Measurements from ENCODE around the gene NUP214. TPM values are rescaled to one million over a fixed set of nuclear protein-coding genes. Genes with fewer than 3 reads are reported as not detected.
"Not testable (repeated sequence)": the region's sequence is repeated elsewhere in the genome, so short reads cannot be mapped to it uniquely, and the experiment has no call there.

NUP214 gene
- total RNA-seq, 1 experiment from 2014 or later = 36.1 TPM

DNA sequence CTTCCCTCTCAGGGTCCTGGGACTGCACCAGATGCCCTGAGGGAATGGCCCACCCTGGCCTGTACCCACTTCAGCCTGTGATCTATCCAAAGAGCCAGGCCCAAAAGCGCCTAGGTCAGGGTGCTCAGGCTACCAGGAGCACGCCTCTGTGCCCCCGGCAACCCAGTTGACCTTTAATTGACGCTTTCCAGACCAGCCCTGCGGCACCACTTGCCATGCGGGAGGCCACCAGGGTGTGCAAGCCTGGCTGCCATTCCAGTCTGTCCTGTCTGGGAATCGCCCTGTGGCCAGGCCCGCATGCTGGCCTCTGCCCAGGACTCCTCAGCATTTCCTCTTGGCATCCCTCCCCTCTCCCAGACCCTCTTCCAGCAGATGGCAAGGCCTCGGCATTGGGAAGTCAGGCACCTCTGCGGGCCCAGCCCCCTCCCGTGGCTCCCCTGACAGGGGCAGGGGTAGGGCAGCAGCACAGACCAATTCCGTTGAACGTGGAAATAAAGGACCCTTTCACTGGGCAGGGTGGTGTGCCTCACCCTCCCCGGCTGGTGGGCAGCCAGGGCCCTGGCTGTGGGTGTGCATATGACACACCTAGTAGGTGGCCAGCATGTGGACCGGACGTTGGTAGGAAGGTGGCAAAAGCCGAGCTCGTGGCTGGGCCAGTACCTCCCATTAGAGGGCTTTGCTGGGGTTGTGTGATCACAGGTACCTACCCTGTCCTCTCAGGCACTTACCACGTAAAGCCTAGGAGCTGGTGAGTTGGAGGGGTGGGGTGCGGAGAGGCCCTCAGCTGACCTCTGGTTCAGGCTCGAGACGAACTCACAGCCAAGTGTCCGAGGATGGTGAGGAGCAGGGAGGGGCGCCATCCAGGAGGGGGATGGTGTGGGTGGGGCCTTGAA, 32.6 kb upstream of the NUP214 start:
- Histone ChIP-seq H3K27me3 (peaks cover 32% of the 10 kb centered on the region), H3K36me3 (no peaks in the 10 kb centered on the region), H3K4me3 (no peak overlapping the region), H3K9me3 (replicated peaks) (no peaks in the 10 kb centered on the region), H3K4me1 (peaks cover 10% of the 10 kb centered on the region), H3K27ac (no peak overlapping the region)
- no peak for DNase-seq

DNA sequence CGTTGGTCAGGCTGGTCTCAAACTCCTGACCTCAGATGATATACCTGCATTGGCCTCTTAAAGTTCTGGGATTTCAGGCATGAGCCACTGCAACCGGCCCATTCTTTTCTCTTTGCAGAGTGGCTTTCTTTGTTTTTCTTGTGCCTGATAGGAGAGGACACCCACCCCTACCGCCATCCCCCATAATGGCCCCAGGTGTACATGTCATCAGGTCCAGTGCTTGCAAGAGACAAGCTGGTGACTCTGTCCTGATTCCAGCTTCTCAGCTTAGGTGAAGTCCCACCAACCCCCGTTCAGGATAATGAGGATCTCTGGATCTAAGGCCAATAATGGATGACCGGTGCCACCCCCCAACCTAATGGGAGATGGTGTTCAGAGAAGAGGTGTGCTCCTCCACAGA, 31.4 kb upstream of the NUP214 start:
- Histone ChIP-seq H3K27ac (no peak overlapping the region), H3K4me3 (no peak overlapping the region), H3K4me1 (peaks cover 22% of the 10 kb centered on the region), H3K9me3 (replicated peaks) (no peaks in the 10 kb centered on the region), H3K27me3 (peaks cover 42% of the 10 kb centered on the region), H3K36me3 (no peaks in the 10 kb centered on the region)
- DNase-seq = no peak

DNA sequence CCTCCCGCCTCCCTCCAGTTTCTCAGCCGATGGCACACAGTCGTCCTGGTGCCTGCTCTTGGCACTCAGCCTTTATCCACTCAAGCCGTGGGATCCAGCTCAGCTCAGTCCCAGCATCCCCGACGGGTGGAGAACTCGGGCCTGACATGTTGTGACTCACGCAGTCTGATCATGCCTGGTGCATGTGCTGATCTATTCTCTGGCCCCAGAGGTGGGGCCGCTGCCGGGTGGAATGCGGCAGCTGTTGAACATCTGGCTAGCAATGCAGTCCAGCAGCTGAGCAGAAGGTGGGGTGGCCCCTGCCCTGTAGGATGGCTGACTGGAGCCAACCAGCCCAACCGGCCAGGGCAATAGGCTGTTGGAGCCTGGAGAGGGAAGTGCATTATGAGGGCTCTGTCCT, 30.8 kb upstream of the NUP214 start:
- no peak for DNase-seq
- Histone ChIP-seq H3K27ac (no peak overlapping the region), H3K27me3 (peaks cover 42% of the 10 kb centered on the region), H3K9me3 (replicated peaks) (no peaks in the 10 kb centered on the region), H3K4me1 (peaks cover 22% of the 10 kb centered on the region), H3K36me3 (no peaks in the 10 kb centered on the region), H3K4me3 (no peak overlapping the region)

DNA sequence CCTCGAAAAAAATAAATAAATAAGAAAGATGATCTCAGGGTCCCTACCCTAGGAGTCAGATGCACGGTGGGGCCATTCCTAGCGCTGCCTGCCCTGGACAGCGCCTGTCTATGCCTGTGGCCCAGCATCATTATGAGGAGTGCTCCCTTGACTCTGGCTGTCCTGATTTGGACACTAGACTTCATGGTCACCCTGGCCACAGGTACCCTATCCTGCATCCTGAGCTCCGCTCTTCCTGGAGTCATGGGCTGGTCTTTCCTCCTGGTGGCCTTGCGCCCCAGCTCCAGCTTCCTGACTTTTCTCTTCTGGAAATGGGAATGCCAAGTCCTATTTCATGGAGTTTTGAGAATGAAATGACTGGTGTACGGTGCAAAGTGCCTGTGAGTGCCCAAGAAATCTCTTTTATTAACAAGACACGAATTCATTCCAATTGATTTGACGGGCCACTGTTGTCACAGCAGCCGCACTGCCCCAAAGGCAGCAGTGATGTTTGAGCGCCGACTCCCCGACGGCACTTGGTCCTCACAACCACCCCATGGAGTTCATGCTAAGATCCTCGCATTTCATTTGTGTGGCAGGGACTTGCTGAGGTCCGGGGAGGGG, 29.6 kb upstream of the NUP214 start:
- peaks cover 39% of the 10 kb centered on the region for H3K27me3 ChIP-seq
- H3K36me3 ChIP-seq = no peaks in the 10 kb centered on the region
- no peak for DNase-seq
- H3K27ac ChIP-seq = no peak overlapping the region
- H3K9me3 ChIP-seq (replicated peaks) = no peaks in the 10 kb centered on the region
- no peak overlapping the region for H3K4me3 ChIP-seq
- peaks cover 22% of the 10 kb centered on the region for H3K4me1 ChIP-seq

DNA sequence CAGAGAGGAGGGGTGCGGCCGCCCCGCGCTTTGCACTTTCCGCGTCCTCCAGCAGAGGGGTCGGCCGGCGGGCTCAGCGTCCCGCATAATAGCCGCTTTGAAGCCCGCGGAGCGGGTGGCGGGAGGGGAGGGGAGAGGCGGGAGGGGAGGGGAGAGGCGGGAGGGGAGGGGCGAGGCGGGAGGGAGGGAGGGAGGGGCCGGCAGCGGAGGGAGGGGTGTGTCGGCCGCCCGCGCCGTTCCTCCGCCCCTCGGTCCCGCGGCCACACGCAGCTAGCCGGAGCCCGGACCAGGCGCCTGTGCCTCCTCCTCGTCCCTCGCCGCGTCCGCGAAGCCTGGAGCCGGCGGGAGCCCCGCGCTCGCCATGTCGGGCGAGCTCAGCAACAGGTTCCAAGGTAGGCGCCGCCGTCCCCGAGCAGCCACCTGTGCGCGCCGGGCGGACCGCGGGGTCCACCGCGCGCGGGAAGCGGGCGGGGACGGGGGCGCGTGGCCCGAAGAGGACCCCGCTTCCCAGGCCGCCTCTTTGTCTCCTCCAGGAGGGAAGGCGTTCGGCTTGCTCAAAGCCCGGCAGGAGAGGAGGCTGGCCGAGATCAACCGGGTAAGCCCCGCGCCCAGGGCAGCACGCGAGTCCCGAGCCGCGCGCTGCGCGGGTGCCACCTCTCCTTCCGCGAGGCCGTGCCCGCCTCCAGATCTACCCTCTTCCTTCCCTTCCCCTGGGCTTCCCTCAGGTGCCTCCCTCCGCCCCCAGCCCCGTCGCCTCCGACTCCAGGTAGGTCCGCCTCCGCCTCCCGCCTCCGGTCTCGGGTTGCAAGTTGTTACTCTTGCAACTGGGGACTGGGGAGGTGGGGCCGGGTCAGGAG, 28.9 kb upstream of the NUP214 start, which contains the start of gene AIF1L:
TSS of gene AIF1L (plus strand) at position 263 of the 857 bp plus-strand sequence. CDS start at position 362, 99 bp downstream.
- H3K27ac ChIP-seq = no peak within 1 kb of the TSS
- no peaks in the 10 kb centered on the region for H3K9me3 ChIP-seq (replicated peaks)
- H3K4me1 ChIP-seq = peaks cover 22% of the 10 kb centered on the region
- no peak within 1 kb of the TSS for H3K4me3 ChIP-seq
- H3K27me3 ChIP-seq = peaks cover 35% of the 10 kb centered on the region
- DNase-seq = no peak
- no peaks in the 10 kb centered on the region for H3K36me3 ChIP-seq

DNA sequence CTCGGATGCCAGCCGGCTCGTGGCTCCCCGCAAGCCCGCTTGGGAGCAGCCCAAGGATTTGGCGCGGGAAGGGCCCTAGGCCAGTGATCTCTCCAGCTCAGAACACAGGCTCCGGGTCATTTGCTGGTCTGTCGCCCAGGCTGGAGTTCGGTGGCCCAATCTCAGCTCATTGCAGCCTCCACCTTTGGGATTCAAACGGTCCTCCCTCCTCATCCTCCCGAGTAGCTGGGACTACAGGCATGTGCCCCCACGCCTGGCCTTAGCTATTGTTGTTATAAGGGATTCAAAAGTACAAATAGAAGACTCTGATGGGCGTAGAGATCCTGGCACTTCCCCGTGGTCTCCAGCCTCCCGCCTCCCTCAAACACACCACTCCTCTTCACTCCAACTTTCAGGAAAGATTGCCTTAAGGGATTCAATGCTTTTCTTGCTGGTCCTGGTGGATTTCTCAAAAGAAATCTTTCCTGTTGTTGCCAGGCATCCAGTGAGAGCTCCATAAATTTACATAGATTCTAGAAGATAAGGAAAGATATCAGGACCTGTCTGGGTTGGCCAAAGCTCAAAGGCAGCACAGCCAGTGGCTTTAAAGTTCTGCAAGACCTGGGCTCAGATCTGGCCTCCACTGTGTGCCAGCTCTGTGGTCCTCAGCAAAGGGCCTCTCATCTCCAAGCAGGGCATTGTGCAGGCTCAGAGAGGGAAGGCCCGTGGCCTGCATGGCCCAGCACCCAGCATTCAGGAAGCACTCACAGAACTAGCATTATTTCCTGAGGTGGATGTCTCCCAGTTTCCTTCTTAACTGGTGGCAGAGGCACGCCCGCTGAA, 28.0 kb upstream of the NUP214 start:
- no peak overlapping the region for H3K27ac ChIP-seq
- no peak for DNase-seq
- H3K27me3 ChIP-seq = peaks cover 27% of the 10 kb centered on the region; the same call in 1 of the 2 replicates
- H3K4me1 ChIP-seq = peaks cover 19% of the 10 kb centered on the region
- H3K36me3 ChIP-seq = no peaks in the 10 kb centered on the region
- H3K9me3 ChIP-seq (replicated peaks) = no peaks in the 10 kb centered on the region
- no peak overlapping the region for H3K4me3 ChIP-seq

DNA sequence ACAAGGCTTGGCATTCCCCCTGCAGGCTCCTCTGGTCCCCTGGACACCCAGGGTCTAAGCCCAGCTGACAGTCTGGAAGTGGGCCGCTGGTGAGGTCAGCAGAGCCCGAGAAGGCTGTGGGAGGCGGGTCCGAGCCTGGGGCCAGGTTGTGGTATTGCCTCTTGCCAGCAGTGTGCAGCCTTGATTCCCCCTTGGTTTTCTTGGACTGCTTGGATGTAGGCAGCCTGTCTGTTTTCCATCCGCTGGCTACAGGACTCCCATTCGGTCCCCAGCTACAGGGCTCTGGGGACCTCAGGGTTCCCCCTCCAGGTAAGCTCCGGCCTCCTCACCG, 27.5 kb upstream of the NUP214 start:
- Histone ChIP-seq H3K4me1 (peaks cover 24% of the 10 kb centered on the region), H3K27me3 (peaks cover 27% of the 10 kb centered on the region; the same call in 1 of the 2 replicates), H3K4me3 (no peak overlapping the region), H3K36me3 (no peaks in the 10 kb centered on the region), H3K27ac (no peak overlapping the region), H3K9me3 (replicated peaks) (no peaks in the 10 kb centered on the region)
- DNase-seq = no peak

DNA sequence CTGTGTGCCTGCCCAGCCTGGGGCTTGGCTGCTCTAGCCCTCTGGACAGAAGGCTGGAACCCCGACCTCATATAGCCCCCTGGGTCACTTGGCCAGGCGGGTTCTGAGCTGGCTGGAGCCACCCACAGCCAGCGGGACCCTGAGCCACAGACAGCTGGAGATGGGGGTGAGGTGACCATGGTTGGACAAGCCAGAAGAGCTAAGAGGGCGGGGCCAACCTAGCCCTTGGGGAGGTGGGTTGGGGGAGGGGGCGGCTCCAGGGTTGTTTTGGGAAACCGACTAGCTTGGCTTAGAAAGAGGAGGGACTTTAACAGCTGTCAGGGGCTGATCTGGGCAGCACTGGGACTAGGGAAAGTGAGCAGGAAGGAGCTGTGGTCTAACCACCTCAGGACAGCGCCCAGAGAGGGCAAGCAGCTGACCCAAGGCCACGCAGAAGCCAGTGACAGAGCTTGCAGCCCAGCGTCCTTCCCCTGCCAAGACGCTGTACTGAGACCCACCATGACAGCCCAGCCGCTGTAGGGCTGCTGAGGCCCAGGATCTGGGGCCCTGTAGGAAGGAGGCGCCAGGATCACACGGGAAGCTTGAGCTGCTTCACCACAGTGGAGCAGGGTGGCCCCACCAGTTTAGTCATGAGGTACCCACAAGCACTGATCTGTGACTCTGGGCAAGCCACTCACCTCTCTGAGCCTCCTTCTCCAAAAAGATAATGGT, 26.8 kb upstream of the NUP214 start:
- peaks cover 30% of the 10 kb centered on the region for H3K4me1 ChIP-seq
- H3K4me3 ChIP-seq = no peak overlapping the region
- no peaks in the 10 kb centered on the region for H3K36me3 ChIP-seq
- no peak overlapping the region for H3K27ac ChIP-seq
- peak; percentile 70 to 77 for DNase-seq
- H3K27me3 ChIP-seq = peaks cover 27% of the 10 kb centered on the region; the same call in 1 of the 2 replicates
- no peaks in the 10 kb centered on the region for H3K9me3 ChIP-seq (replicated peaks)

DNA sequence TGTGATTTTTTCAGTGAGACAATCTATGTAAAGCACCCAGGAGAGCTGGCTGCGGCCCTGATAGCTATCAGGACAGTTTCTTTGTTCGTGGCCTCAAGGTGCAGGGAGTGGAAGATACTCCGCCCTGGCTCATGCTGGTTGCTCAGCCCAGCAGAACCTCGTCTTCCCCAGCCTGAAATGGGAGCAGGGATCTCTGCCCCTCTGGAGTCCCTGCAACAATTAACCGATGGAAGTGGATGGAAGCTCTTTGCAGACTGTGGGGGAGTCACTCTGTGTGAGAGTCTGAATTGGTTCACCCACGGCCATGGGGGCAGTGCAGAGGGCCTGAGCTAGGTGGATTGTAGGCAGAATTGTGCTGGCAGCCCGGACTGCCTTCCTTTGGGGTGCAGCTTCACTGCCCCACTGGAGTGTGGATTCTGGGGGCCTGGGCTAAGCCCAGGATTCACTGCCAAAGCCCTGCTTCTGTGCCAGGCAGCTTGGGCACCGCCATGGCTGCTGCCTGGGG, 26.2 kb upstream of the NUP214 start:
- Histone ChIP-seq H3K27me3 (peaks cover 24% of the 10 kb centered on the region; the same call in 1 of the 2 replicates), H3K27ac (no peak overlapping the region), H3K4me1 (peaks cover 34% of the 10 kb centered on the region), H3K9me3 (replicated peaks) (no peaks in the 10 kb centered on the region), H3K4me3 (no peak overlapping the region), H3K36me3 (no peaks in the 10 kb centered on the region)
- no peak for DNase-seq

DNA sequence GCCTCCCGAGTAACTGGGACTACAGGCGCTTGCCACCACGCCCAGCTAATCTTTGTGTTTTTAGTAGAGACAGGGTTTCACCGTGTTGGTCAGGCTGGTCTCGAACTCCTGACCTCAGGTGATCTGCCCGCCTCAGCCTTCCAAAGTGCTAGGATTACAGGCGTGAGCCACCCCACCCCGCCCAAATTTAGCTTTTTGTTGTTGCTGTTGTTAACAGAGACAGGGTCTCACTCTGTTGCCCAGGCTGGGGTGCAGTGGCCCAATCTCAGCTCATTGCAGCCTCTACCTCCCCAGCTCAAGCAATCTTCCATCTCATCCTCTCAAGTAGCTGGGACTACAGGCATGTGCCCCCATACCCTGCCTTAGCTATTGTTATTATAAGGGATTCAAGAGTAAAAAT, 25.5 kb upstream of the NUP214 start:
- not testable (repeated sequence) for H3K27ac ChIP-seq; H3K4me3 ChIP-seq; DNase-seq; H3K9me3 ChIP-seq (replicated peaks); H3K36me3 ChIP-seq
- Histone ChIP-seq H3K27me3 (peaks cover 24% of the 10 kb centered on the region; the same call in 1 of the 2 replicates), H3K4me1 (peaks cover 39% of the 10 kb centered on the region)

DNA sequence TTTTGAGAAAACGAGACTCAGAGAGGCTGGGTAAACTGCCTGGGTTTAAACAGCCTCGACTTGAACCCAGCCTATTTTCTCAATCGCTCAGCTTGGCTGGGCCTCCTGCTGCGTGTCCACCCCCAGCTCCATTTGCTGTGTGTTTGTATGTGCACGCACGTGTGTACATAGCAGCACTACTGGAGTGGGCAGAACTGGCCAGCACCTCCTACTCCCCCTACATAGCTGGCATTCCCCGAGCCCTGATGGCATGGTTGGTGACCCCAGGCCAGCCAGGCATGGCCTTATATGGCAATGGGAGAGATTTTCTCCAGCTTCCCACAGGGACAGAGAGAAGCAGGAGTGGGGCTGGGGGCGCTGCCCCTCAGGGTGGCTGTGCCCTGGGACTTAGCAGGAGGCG, 24.9 kb upstream of the NUP214 start:
- DNase-seq = no peak
- no peak overlapping the region for H3K27ac ChIP-seq
- H3K27me3 ChIP-seq = peaks cover 20% of the 10 kb centered on the region; the same call in 1 of the 2 replicates
- H3K4me1 ChIP-seq = peaks cover 45% of the 10 kb centered on the region
- no peaks in the 10 kb centered on the region for H3K9me3 ChIP-seq (replicated peaks)
- no peaks in the 10 kb centered on the region for H3K36me3 ChIP-seq
- no peak overlapping the region for H3K4me3 ChIP-seq

DNA sequence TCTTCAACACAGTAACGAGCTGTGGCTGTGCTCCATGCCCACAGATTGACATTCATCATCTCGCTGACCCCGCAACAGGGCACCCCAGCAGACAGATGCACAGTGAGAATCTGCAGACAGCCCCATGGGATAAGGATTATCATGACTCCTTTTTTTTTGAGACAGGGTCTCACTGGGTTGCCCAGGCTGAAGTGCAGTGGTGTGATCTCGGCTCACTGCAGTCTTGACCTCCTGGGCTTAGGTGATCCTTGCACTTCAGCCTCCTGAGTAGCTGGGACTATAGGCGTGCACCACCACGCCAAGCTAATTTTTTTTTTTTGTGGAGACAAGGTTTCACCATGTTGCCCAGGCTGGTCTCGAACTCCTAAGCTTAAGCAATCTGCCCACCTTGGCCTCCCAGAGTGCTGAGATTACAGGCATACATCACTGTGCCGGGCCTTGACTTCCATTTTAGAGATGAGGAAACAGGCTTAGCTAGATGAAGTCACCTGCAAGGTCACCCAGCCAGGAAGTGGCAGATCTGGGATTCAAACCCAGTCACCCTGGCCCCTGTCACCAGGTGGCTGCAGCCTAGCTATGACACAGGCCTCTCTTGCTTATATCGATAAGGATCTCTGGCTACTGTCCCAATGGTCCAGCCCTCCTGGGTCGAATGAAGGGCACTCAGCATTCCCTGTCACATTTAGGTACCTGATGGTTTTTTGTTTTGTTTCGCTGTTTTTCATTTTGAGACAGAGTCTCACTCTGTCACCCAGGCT, 24.0 kb upstream of the NUP214 start:
- Histone ChIP-seq H3K9me3 (replicated peaks) (no peaks in the 10 kb centered on the region), H3K27me3 (peaks cover 17% of the 10 kb centered on the region; the same call in 1 of the 2 replicates), H3K36me3 (no peaks in the 10 kb centered on the region), H3K27ac (no peak overlapping the region), H3K4me3 (no peak overlapping the region), H3K4me1 (peaks cover 46% of the 10 kb centered on the region)
- DNase-seq = no peak

DNA sequence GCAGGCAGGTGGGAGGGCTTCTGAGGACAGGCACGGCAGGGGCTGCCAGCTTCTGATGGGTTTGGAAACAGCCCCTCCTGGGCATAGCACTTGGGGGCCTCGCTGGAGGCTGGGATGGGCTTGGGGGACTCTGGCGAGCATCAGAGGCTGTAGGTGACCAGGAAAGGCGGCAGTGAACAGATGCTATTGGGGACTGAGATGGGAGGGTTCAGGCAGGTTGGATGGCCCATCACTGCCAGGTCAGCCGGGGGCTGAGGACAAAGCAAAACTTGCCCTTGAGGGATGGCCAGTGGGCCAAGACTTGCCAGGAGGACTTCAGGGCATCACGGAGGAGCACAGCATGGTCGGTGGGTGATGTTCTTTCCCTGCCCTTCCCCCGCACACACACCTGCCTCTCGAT, 22.4 kb upstream of the NUP214 start:
- no peak for DNase-seq
- Histone ChIP-seq H3K27ac (no peak overlapping the region), H3K4me1 (peaks cover 40% of the 10 kb centered on the region), H3K9me3 (replicated peaks) (no peaks in the 10 kb centered on the region), H3K4me3 (no peak overlapping the region), H3K27me3 (peaks cover 16% of the 10 kb centered on the region; the same call in 1 of the 2 replicates), H3K36me3 (no peaks in the 10 kb centered on the region)
